Stimulated activated CD8-positive, alpha-beta memory T cell treated with anti-CD3 and anti-CD28 coated beads, Interleukin-12 subunit alpha, Interleukin-12 subunit beta, amount 100 ng/mL, for 1 hour (primary cell): ENCODE data around the gene KAT2B.

Experiments used
- DNase-seq: peaks from one replicate; pipeline ENCODE4 v3.0.0-alpha.2; 2020; ENCODE audit warnings: low read depth

The KAT2B gene

GRCh38 chr3:20100151-20100550 lies 59.9 kb downstream of the KAT2B start:
- DNase-seq: no peak

GRCh38 chr3:20101041-20101440 lies 60.8 kb downstream of the KAT2B start:
- DNase-seq: no peak

GRCh38 chr3:20103731-20104130 lies 63.5 kb downstream of the KAT2B start:
- DNase-seq: no peak

GRCh38 chr3:20104167-20104661 lies 64.0 kb downstream of the KAT2B start:
- no peak for DNase-seq

- no peak for DNase-seq
Observed at GRCh38 chr3:20105513-20106280, 65.5 kb downstream of the KAT2B start.

- DNase-seq: no peak
Observed at GRCh38 chr3:20107722-20108121, 67.5 kb downstream of the KAT2B start.

GRCh38 chr3:20108869-20109268 lies 68.6 kb downstream of the KAT2B start:
- DNase-seq: no peak

- DNase-seq: no peak
Observed at GRCh38 chr3:20110826-20111225, 70.6 kb downstream of the KAT2B start.

- DNase-seq: no peak
Observed at GRCh38 chr3:20111836-20112235, 71.6 kb downstream of the KAT2B start.

GRCh38 chr3:20121088-20121487 lies 80.8 kb downstream of the KAT2B start:
- DNase-seq: no peak

GRCh38 chr3:20123131-20123652 lies 82.9 kb downstream of the KAT2B start:
- no peak for DNase-seq

- no peak for DNase-seq
Observed at GRCh38 chr3:20125289-20125688, 85.0 kb downstream of the KAT2B start.

GRCh38 chr3:20125897-20126296 lies 85.7 kb downstream of the KAT2B start:
- no peak for DNase-seq

- DNase-seq: no peak
Observed at GRCh38 chr3:20128358-20128757, 88.1 kb downstream of the KAT2B start.

- DNase-seq: no peak
Observed at GRCh38 chr3:20130106-20130505, 89.9 kb downstream of the KAT2B start.

GRCh38 chr3:20136231-20136630 lies 96.0 kb downstream of the KAT2B start:
- DNase-seq: no peak

GRCh38 chr3:20137647-20138046 lies 97.4 kb downstream of the KAT2B start:
- no peak for DNase-seq

- DNase-seq: no peak
Observed at GRCh38 chr3:20140881-20141280, 100.6 kb downstream of the KAT2B start.

- DNase-seq: no peak
Observed at GRCh38 chr3:20141316-20141715, 101.1 kb downstream of the KAT2B start.

GRCh38 chr3:20141851-20142250 lies 101.6 kb downstream of the KAT2B start:
- DNase-seq: no peak

- no peak for DNase-seq
Observed at GRCh38 chr3:20142517-20142916, 102.3 kb downstream of the KAT2B start.

GRCh38 chr3:20143519-20143918 lies 103.3 kb downstream of the KAT2B start:
- DNase-seq: no peak

- DNase-seq: no peak
Observed at GRCh38 chr3:20145874-20146273, 105.6 kb downstream of the KAT2B start.

GRCh38 chr3:20146301-20146700 lies 106.1 kb downstream of the KAT2B start:
- DNase-seq: no peak
